Endodermal cell (in vitro differentiated cells): Measurements from ENCODE around the gene PEX1. TPM values are rescaled to one million over a fixed set of nuclear protein-coding genes. Genes with fewer than 3 reads are reported as not detected.

Experiments used
- DNase-seq: peaks from one replicate; pipeline ENCODE4 v3.0.0-alpha.2; 2017
- H3K27ac ChIP-seq: 2 replicates; pipeline ENCODE4 v1.5.1; 2013; ENCODE audit warnings: mild to moderate bottlenecking, low read depth, low read length, moderate library complexity
- H3K27me3 ChIP-seq: 2 replicates; pipeline ENCODE4 v1.6.1; 2013; ENCODE audit warnings: mild to moderate bottlenecking, low read length, moderate library complexity; ENCODE audit not compliant: insufficient read depth, control insufficient read depth, poor library complexity, severe bottlenecking
- H3K36me3 ChIP-seq: 2 replicates; pipeline ENCODE4 v1.7.0; 2013; ENCODE audit warnings: mild to moderate bottlenecking, low read length, moderate library complexity; ENCODE audit not compliant: control insufficient read depth, insufficient read depth
- H3K4me1 ChIP-seq: one replicate; pipeline ENCODE4 v1.7.0; 2013; ENCODE audit warnings: low read length; ENCODE audit not compliant: control insufficient read depth, insufficient read depth
- H3K4me3 ChIP-seq: 2 replicates; pipeline ENCODE4 v1.5.1; 2013; ENCODE audit warnings: mild to moderate bottlenecking, low read length, moderate library complexity
- H3K9ac ChIP-seq: 2 replicates; pipeline ENCODE4 v1.6.1; 2013; ENCODE audit warnings: mild to moderate bottlenecking, low read length, moderate library complexity; ENCODE audit not compliant: poor library complexity, severe bottlenecking; ENCODE audit errors: extremely low read depth
- H3K9me3 ChIP-seq: 2 replicates; pipeline ENCODE4 v1.6.1; 2013; ENCODE audit warnings: mild to moderate bottlenecking, low read length, moderate library complexity; ENCODE audit not compliant: control insufficient read depth
- H3K27ac Mint-ChIP-seq: 2 replicates; pipeline ENCODE4 v1.8.0; 2020; ENCODE audit warnings: mixed read lengths
- H3K27me3 Mint-ChIP-seq: 2 replicates; pipeline ENCODE4 v1.8.0; 2021; ENCODE audit warnings: mild to moderate bottlenecking, mixed read lengths; ENCODE audit not compliant: insufficient read depth
- H3K36me3 Mint-ChIP-seq: 2 replicates; pipeline ENCODE4 v1.8.0; 2020; ENCODE audit warnings: low read depth, mixed read lengths
- H3K4me1 Mint-ChIP-seq: 2 replicates; pipeline ENCODE4 v1.8.0; 2020; ENCODE audit warnings: mixed read lengths
- H3K4me3 Mint-ChIP-seq: 2 replicates; pipeline ENCODE4 v1.8.0; 2020; ENCODE audit warnings: mild to moderate bottlenecking, moderate library complexity, mixed read lengths
- H3K9me3 Mint-ChIP-seq: 2 replicates; pipeline ENCODE4 v1.8.0; 2020; ENCODE audit warnings: mild to moderate bottlenecking, mixed read lengths
- CTCF ChIP-seq: fragments of 200-600 bp; sonication (generic); conservative IDR thresholded peaks from 2 replicates; pipeline ENCODE4 v1.5.0; 2021; ENCODE audit warnings: antibody characterized with exemption, mild to moderate bottlenecking
- WGBS, 2 experiments: methylation state at CpG; one replicate each; pipeline versions ENCODE4 v1.1.5 to v1.1.7; 2013; ENCODE audit warnings: missing lambda C conversion rate in 2 of 2, mixed read lengths in 1 of 2; ENCODE audit not compliant: insufficient coverage in 1 of 2, insufficient read length in 1 of 2; 5-methylcytosine and 5-hydroxymethylcytosine counted together
- total RNA-seq, 2 donors: library from RNA; stranded (reverse); fragmentation: NEBNext Ultra II Directional in 1 of 2; extraction: Animal tissue kit (Norgen Biotek cat#: 25700) in 1 of 2; gene quantifications; 2 replicates in 1 of 2; 3 replicates in 1 of 2; pipeline ENCODE4 v1.2.1, GENCODE V29; 2021

PEX1 gene
- total RNA-seq, 2 donors from 2014 or later: 26.1 to 34.0 TPM

GRCh38 chr7:92437956-92438491 is 90.3 kb downstream of the PEX1 start:
- H3K36me3 Mint-ChIP-seq: peaks cover 4% of the 10 kb centered on the region
- peaks cover 2% of the 10 kb centered on the region for H3K27me3 Mint-ChIP-seq
- Histone ChIP-seq H3K9me3 (peaks cover 12% of the 10 kb centered on the region), H3K4me3 (no peak overlapping the region), H3K27me3 (no peaks in the 10 kb centered on the region), H3K27ac (no peak overlapping the region), H3K36me3 (no peaks in the 10 kb centered on the region), H3K9ac (no peak overlapping the region), H3K4me1 (no peaks in the 10 kb centered on the region)
- WGBS, 2 experiments: 91 to 93% methylated on average over 4 to 6 of the region's 6 CpGs
- DNase-seq: peak; percentile 58
- H3K4me1 Mint-ChIP-seq: peaks cover 4% of the 10 kb centered on the region
- TF ChIP-seq CTCF: no peak
- H3K9me3 Mint-ChIP-seq: peaks cover 10% of the 10 kb centered on the region
- H3K27ac Mint-ChIP-seq: no peak overlapping the region
- H3K4me3 Mint-ChIP-seq: no peak overlapping the region

Other genes starting within 250 kb of the PEX1 start
- 10 to 100 TPM; 47.8 to 69.8 TPM for gene GATAD1, start 81.0 kb downstream of the PEX1 start, total RNA-seq
- 1 to 10 TPM; 1.6 to 2.2 TPM for gene ERVW-1, start 50.6 kb downstream of the PEX1 start, total RNA-seq
- 10 to 100 TPM; 11.4 to 11.9 TPM for gene RBM48, start 275 bp upstream of the PEX1 start, total RNA-seq
- gene FAM133B, start 61.9 kb upstream of the PEX1 start, total RNA-seq: 10 to 100 TPM; 35.9 to 38.2 TPM